ENCODE results near the gene HCAR3. TPM values are rescaled to one million over a fixed set of nuclear protein-coding genes. Genes with fewer than 3 reads are reported as not detected.

The HCAR3 gene
- total and polyA plus RNA-seq, 2 of the 13 experiments (the other 11 are each of a cell fraction or from before 2014, with no cell fraction given) = 0.11 to 12.8 TPM

DNA sequence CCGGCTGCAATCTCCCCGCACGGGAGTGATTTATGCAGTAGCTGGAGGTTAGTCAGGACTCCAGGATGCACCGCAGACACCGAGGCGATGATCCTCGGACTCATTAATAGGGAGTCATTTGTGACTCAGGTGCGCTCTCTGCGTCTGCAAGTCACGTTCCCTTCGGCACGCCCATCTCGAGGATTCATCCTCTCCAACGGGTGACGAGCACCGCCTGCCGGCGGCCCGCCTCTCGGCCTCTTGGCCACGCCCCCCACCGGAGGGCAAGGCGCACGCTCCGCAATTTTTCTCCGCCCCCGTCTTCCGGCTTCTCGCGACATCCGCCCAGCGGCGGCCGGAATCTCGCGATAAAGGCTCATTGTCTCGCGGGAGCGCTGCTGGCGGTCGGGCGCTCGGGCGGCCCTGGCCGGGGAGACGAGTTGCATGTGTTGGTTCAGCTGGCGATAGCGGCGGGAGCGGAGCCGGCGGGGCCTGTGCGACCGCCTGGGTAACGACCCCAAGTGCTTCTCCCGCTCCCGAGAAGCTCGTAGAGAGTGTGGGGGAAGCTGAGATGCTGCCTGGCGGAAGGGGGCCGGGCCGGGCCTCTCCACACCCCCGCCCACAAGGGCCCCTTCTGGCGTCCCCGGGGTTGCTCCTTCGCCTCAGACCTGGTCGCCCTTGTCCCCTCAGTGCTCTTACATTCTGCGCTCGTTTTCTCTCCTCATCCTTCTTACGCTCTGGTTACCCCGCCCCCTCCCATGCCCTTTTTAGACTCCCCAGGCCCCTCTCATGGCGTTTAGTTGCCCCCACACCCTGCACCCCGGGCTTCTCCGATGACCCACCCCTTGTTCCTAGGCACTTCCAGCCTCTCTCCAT lies 36.1 kb upstream of the HCAR3 start, which contains the start of gene DENR (continued):
- TF ChIP-seq, protein P1, sequence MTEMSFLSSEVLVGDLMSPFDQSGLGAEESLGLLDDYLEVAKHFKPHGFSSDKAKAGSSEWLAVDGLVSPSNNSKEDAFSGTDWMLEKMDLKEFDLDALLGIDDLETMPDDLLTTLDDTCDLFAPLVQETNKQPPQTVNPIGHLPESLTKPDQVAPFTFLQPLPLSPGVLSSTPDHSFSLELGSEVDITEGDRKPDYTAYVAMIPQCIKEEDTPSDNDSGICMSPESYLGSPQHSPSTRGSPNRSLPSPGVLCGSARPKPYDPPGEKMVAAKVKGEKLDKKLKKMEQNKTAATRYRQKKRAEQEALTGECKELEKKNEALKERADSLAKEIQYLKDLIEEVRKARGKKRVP (CRISPR knock-in tag; IDR thresholded peaks at IDR 0.05) = peak in 1 of 2 experiments; percentile 72; a peak in 1 of 4 replicates
- TF ChIP-seq ZNF619 (CRISPR knock-in tag; IDR thresholded peaks at IDR 0.05) (no peak), YY1 (IDR thresholded peaks at IDR 0.05; ENCODE audit: insufficient read depth, insufficient replicate concordance, low read depth, low read length) (peak; percentile 69), ZNF30 (CRISPR knock-in tag; IDR thresholded peaks at IDR 0.05) (no peak), ZNF101 (CRISPR knock-in tag; IDR thresholded peaks at IDR 0.05; ENCODE audit: borderline replicate concordance, low read depth) (no peak), NAIF1 (CRISPR knock-in tag; IDR thresholded peaks at IDR 0.05; ENCODE audit: borderline replicate concordance) (peak; percentile 72; the same call in 1 of the 2 replicates), NBN (conservative IDR thresholded peaks at IDR 0.05) (no peak), FOXA1 (IDR thresholded peaks at IDR 0.05) (no peak), FOXA1 (CRISPR knock-in tag; IDR thresholded peaks at IDR 0.05) (peak; percentile 61), NFYC (CRISPR knock-in tag; IDR thresholded peaks at IDR 0.05) (peak; percentile 33; the same call in 1 of the 2 replicates), FOSL2 (CRISPR knock-in tag; IDR thresholded peaks at IDR 0.05) (peak; percentile 79), NCOR1 (IDR thresholded peaks at IDR 0.05; ENCODE audit: borderline replicate concordance, low read length) (no peak), KAT2B (IDR thresholded peaks at IDR 0.05; ENCODE audit: borderline replicate concordance, low read depth, low read length) (no peak), RFXAP (CRISPR knock-in tag; IDR thresholded peaks at IDR 0.05; ENCODE audit: borderline replicate concordance) (peak; percentile 66; the same call in 1 of the 2 replicates), FOXM1 (CRISPR knock-in tag; IDR thresholded peaks at IDR 0.05) (no peak), ZBTB8A (CRISPR knock-in tag; IDR thresholded peaks at IDR 0.05; ENCODE audit: borderline replicate concordance, low read depth) (no peak)
- TF ChIP-seq, protein P2, sequence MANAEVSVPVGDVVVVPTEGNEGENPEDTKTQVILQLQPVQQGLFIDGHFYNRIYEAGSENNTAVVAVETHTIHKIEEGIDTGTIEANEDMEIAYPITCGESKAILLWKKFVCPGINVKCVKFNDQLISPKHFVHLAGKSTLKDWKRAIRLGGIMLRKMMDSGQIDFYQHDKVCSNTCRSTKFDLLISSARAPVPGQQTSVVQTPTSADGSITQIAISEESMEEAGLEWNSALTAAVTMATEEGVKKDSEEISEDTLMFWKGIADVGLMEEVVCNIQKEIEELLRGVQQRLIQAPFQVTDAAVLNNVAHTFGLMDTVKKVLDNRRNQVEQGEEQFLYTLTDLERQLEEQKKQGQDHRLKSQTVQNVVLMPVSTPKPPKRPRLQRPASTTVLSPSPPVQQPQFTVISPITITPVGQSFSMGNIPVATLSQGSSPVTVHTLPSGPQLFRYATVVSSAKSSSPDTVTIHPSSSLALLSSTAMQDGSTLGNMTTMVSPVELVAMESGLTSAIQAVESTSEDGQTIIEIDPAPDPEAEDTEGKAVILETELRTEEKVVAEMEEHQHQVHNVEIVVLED (CRISPR knock-in tag; IDR thresholded peaks at IDR 0.05; ENCODE audit: borderline replicate concordance) = peak; percentile 87
- TF ChIP-seq, protein P3, sequence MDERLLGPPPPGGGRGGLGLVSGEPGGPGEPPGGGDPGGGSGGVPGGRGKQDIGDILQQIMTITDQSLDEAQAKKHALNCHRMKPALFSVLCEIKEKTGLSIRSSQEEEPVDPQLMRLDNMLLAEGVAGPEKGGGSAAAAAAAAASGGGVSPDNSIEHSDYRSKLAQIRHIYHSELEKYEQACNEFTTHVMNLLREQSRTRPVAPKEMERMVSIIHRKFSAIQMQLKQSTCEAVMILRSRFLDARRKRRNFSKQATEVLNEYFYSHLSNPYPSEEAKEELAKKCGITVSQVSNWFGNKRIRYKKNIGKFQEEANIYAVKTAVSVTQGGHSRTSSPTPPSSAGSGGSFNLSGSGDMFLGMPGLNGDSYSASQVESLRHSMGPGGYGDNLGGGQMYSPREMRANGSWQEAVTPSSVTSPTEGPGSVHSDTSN (CRISPR knock-in tag; IDR thresholded peaks at IDR 0.05) = no peak
- TF ChIP-seq, protein P4, sequence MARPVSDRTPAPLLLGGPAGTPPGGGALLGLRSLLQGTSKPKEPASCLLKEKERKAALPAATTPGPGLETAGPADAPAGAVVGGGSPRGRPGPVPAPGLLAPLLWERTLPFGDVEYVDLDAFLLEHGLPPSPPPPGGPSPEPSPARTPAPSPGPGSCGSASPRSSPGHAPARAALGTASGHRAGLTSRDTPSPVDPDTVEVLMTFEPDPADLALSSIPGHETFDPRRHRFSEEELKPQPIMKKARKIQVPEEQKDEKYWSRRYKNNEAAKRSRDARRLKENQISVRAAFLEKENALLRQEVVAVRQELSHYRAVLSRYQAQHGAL (CRISPR knock-in tag; IDR thresholded peaks at IDR 0.05; ENCODE audit: not compliant biosample characterization) = peak; percentile 86
- TF ChIP-seq, protein P5, sequence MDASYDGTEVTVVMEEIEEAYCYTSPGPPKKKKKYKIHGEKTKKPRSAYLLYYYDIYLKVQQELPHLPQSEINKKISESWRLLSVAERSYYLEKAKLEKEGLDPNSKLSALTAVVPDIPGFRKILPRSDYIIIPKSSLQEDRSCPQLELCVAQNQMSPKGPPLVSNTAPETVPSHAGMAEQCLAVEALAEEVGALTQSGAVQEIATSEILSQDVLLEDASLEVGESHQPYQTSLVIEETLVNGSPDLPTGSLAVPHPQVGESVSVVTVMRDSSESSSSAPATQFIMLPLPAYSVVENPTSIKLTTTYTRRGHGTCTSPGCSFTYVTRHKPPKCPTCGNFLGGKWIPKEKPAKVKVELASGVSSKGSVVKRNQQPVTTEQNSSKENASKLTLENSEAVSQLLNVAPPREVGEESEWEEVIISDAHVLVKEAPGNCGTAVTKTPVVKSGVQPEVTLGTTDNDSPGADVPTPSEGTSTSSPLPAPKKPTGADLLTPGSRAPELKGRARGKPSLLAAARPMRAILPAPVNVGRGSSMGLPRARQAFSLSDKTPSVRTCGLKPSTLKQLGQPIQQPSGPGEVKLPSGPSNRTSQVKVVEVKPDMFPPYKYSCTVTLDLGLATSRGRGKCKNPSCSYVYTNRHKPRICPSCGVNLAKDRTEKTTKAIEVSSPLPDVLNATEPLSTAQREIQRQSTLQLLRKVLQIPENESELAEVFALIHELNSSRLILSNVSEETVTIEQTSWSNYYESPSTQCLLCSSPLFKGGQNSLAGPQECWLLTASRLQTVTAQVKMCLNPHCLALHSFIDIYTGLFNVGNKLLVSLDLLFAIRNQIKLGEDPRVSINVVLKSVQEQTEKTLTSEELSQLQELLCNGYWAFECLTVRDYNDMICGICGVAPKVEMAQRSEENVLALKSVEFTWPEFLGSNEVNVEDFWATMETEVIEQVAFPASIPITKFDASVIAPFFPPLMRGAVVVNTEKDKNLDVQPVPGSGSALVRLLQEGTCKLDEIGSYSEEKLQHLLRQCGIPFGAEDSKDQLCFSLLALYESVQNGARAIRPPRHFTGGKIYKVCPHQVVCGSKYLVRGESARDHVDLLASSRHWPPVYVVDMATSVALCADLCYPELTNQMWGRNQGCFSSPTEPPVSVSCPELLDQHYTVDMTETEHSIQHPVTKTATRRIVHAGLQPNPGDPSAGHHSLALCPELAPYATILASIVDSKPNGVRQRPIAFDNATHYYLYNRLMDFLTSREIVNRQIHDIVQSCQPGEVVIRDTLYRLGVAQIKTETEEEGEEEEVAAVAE (CRISPR knock-in tag; IDR thresholded peaks at IDR 0.05; ENCODE audit: borderline replicate concordance) = peak; percentile 87; the same call in 1 of the 2 replicates
